Vein endothelial cell (primary cell): ENCODE data around the gene RABL2A. TPM values are rescaled to one million over a fixed set of nuclear protein-coding genes. Genes with fewer than 3 reads are reported as not detected.

Source experiments
- small RNA-seq: library from RNA; depleted of rRNA; stranded (forward); fragments of <200 nt; gene quantifications from one replicate; pipeline ENCODE3, GENCODE V24; 2012
- total RNA-seq: library from RNA; depleted of rRNA; stranded (reverse); fragments of >200 nt; gene quantifications from 2 replicates; pipeline ENCODE4 v1.2.3, GENCODE V29; 2012

RABL2A gene
- total RNA-seq = 8.2 and 9.8 TPM in 2 replicates

GRCh38 chr2:113626616-113627330, at the start of gene RABL2A:
Gene RABL2A, plus strand, starts transcription at chr2:113627266. Its CDS starts 1,341 bp downstream, at chr2:113628607.

Small RNAs within 50 kb of the gene (small RNA-seq; reads per million reads assigned to genes)
- not detected for gene MIR1302-3
- not detected for gene RNU6-744P

Other genes with a start within 250 kb of the RABL2A start
- gene ZNG1B, start 189.6 kb upstream of the RABL2A start, total RNA-seq = 18.3 and 23.6 TPM in 2 replicates
- gene FOXD4L1, start 128.6 kb upstream of the RABL2A start, total RNA-seq = under 0.01 TPM in 1 of 2 replicates, not detected in the other
- gene SLC35F5, start 129.4 kb downstream of the RABL2A start, total RNA-seq = 72.8 and 86.0 TPM in 2 replicates